Retinal pigment epithelial cell (primary cell): ENCODE measurements around the gene GAS7.

Experiments
- DNase-seq: peaks from one replicate; pipeline ENCODE4 v3.0.0-alpha.2; 2010; ENCODE audit warnings: low read depth
- H3K4me3 ChIP-seq: 2 replicates; pipeline ENCODE4 v1.5.1; 2011; ENCODE audit warnings: mild to moderate bottlenecking, low read length, control low read depth, moderate library complexity
- CTCF ChIP-seq: conservative IDR thresholded peaks from 2 replicates; pipeline ENCODE4 v1.5.1; 2011; ENCODE audit warnings: low read depth, low read length, control low read depth, inconsistent platforms

The GAS7 gene

GRCh38 chr17:10126616-10127501, 71.5 kb downstream of the GAS7 start:
- DNase-seq: peak; percentile 41
- no peak for TF ChIP-seq CTCF
- no peak overlapping the region for H3K4me3 ChIP-seq

- DNase-seq: no peak
- TF ChIP-seq CTCF: no peak
- no peak overlapping the region for H3K4me3 ChIP-seq
Measured at GRCh38 chr17:10126276-10126615, 72.2 kb downstream of the GAS7 start.

- no peak overlapping the region for H3K4me3 ChIP-seq
- no peak for TF ChIP-seq CTCF
- peak; percentile 39 for DNase-seq
Measured at GRCh38 chr17:10125531-10126275, 72.7 kb downstream of the GAS7 start.

- no peak overlapping the region for H3K4me3 ChIP-seq
- no peak for DNase-seq
- no peak for TF ChIP-seq CTCF
Measured at GRCh38 chr17:10123093-10123492, 75.3 kb downstream of the GAS7 start.

- no peak for TF ChIP-seq CTCF
- H3K4me3 ChIP-seq: no peak overlapping the region
- DNase-seq: no peak
Measured at GRCh38 chr17:10121971-10122707, 76.3 kb downstream of the GAS7 start.

GRCh38 chr17:10120749-10121148, 77.7 kb downstream of the GAS7 start:
- H3K4me3 ChIP-seq: no peak overlapping the region
- TF ChIP-seq CTCF: no peak
- DNase-seq: no peak
